HEK293T (cell line): ENCODE measurements around the gene GADD45B.

Experiments used
- ARNT ChIP-seq: fragments of 450-650 bp; IDR thresholded peaks from 2 replicates; pipeline ENCODE4 v1.6.1; 2017; ENCODE audit warnings: mild to moderate bottlenecking
- BHLHE40 ChIP-seq: fragments of 450-650 bp; IDR thresholded peaks from 2 replicates; pipeline ENCODE4 v1.6.1; 2016; ENCODE audit warnings: mild to moderate bottlenecking, moderate library complexity, borderline replicate concordance
- CTBP1 ChIP-seq: fragments of 450-650 bp; IDR thresholded peaks from 2 replicates; pipeline ENCODE4 v1.6.1; 2016; ENCODE audit warnings: borderline replicate concordance
- ELF4 ChIP-seq: fragments of 450-650 bp; IDR thresholded peaks from 2 replicates; pipeline ENCODE4 v1.6.1; 2017; ENCODE audit warnings: antibody characterized with exemption
- FOXA1 ChIP-seq: fragments of 450-650 bp; IDR thresholded peaks from 2 replicates; pipeline ENCODE4 v1.6.1; 2016; ENCODE audit warnings: mild to moderate bottlenecking
- FOXK2 ChIP-seq: fragments of 450-650 bp; IDR thresholded peaks from 2 replicates; pipeline ENCODE4 v1.6.1; 2016; ENCODE audit warnings: mild to moderate bottlenecking
- HDGF ChIP-seq: fragments of 450-650 bp; IDR thresholded peaks from 2 replicates; pipeline ENCODE4 v1.6.1; 2017; ENCODE audit warnings: antibody characterized with exemption, borderline replicate concordance
- L3MBTL2 ChIP-seq: fragments of 450-650 bp; conservative IDR thresholded peaks from 2 replicates; pipeline ENCODE4 v1.6.1; 2016; ENCODE audit warnings: mild to moderate bottlenecking
- LEF1 ChIP-seq: fragments of 450-650 bp; IDR thresholded peaks from 2 replicates; pipeline ENCODE4 v1.6.1; 2017; ENCODE audit warnings: mild to moderate bottlenecking, borderline replicate concordance
- NFRKB ChIP-seq: fragments of 450-650 bp; IDR thresholded peaks from 2 replicates; pipeline ENCODE4 v1.6.1; 2016; ENCODE audit warnings: mild to moderate bottlenecking, moderate library complexity
- SP1 ChIP-seq: fragments of 450-650 bp; IDR thresholded peaks from 2 replicates; pipeline ENCODE4 v1.6.1; 2017
- TARDBP ChIP-seq: fragments of 450-650 bp; IDR thresholded peaks from 2 replicates; pipeline ENCODE4 v1.6.1; 2016
- ZNF384 ChIP-seq: fragments of 450-650 bp; IDR thresholded peaks from 2 replicates; pipeline ENCODE4 v1.6.1; 2016
- TF ChIP-seq, protein P1 (sequence below): fragments of 450-650 bp; IDR thresholded peaks from 2 replicates; pipeline ENCODE4 v1.6.1; 2016

GRCh38 chr19:2455851-2456570 is 19.9 kb upstream of the GADD45B start:
- no peak for TF ChIP-seq CTBP1
- no peak for TF ChIP-seq FOXA1
- TF ChIP-seq, protein P1, sequence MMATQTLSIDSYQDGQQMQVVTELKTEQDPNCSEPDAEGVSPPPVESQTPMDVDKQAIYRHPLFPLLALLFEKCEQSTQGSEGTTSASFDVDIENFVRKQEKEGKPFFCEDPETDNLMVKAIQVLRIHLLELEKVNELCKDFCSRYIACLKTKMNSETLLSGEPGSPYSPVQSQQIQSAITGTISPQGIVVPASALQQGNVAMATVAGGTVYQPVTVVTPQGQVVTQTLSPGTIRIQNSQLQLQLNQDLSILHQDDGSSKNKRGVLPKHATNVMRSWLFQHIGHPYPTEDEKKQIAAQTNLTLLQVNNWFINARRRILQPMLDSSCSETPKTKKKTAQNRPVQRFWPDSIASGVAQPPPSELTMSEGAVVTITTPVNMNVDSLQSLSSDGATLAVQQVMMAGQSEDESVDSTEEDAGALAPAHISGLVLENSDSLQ: no peak
- no peak for TF ChIP-seq ARNT
- TF ChIP-seq BHLHE40: no peak
- no peak for TF ChIP-seq NFRKB
- TF ChIP-seq ELF4: no peak
- no peak for TF ChIP-seq SP1
- TF ChIP-seq ZNF384: no peak
- TF ChIP-seq TARDBP: no peak
- no peak for TF ChIP-seq LEF1
- TF ChIP-seq HDGF: no peak
- no peak for TF ChIP-seq L3MBTL2
- TF ChIP-seq FOXK2: no peak
